Activated naive CD4-positive, alpha-beta T cell treated with anti-CD3 and anti-CD28 coated beads, Interleukin-2, amount 50 U/mL, for 72 hours (primary cell): ENCODE measurements around the gene GNA14. TPM values are rescaled to one million over a fixed set of nuclear protein-coding genes. Genes with fewer than 3 reads are reported as not detected.

Experiments used
- ATAC-seq, 2 donors: fragments of 150-1000 bp; cut with Tn5 transposase; 2 replicates each; pipeline ENCODE4 v1.10.0; 2021; ENCODE audit warnings: mild to moderate bottlenecking in 2 of 2, moderate library complexity in 2 of 2
- DNase-seq, 2 donors: peaks; one replicate each; pipeline ENCODE4 v3.0.0; 2021 to 2022; ENCODE audit warnings: low spot score in 2 of 2
- H3K27ac Mint-ChIP-seq, 2 donors: one replicate each; pipeline ENCODE4 v1.8.0; 2022; ENCODE audit warnings: mild to moderate bottlenecking in 2 of 2, mixed read lengths in 2 of 2
- H3K36me3 Mint-ChIP-seq, 2 donors: one replicate each; pipeline ENCODE4 v1.8.0; 2022; ENCODE audit warnings: mixed read lengths in 2 of 2
- H3K9me3 Mint-ChIP-seq, 2 donors: one replicate each; pipeline ENCODE4 v1.8.0; 2022; ENCODE audit warnings: mixed read lengths in 2 of 2
- total RNA-seq, 2 donors: library from RNA; stranded (reverse); gene quantifications; one replicate each; pipeline ENCODE4 v1.2.3, GENCODE V29; 2022

GNA14 gene
- total RNA-seq, 2 donors from 2014 or later, result 0.25 to 0.59 TPM

DNA sequence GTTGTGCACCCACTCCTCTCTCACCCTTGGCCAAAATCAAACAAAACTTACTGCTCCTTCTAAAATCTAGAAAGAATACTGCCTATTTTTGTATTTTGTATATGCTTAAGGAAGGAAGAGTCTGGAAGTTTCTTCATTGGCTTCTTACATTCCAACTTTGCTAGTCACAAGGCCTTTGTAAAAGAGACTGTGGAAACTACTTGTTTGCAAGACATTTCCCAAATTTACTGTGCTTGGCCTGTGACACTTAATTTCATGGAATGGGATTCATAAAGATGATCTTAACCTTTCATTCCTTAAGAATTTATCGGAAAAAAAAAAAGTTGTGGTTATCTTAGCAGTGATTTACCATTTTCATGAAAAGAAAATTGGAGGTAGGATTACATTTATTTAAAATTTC is 261.9 kb downstream of the GNA14 start:
- ATAC-seq, result no peak
- H3K27ac Mint-ChIP-seq, result no peak overlapping the region
- no peak for DNase-seq
- H3K36me3 Mint-ChIP-seq, result peaks cover 0 to 4% of the 10 kb centered on the region in 2 donors
- H3K9me3 Mint-ChIP-seq, result no peaks in the 10 kb centered on the region

DNA sequence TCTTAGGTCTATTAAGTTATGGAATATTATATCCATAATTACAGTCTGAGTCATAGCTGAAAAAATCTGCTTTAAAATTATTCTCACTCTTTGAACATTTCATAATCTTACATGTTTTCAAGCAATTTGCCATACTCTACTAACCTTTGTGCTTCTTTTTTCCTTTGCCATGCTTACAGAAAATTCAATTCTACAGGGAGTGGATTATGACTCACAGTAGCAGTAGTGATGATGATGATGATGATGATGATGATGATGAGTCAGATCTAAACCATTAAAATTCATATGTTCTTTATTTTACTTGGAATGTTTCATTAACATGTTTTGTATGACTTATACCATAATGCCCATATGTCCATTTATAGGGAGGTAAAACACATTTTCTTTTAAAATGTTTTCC is 263.7 kb downstream of the GNA14 start:
- DNase-seq (no peak), ATAC-seq (peak in 1 of 2 donors; percentile 34)
- Mint-ChIP-seq H3K27ac (no peak overlapping the region), H3K36me3 (no peaks in the 10 kb centered on the region), H3K9me3 (no peaks in the 10 kb centered on the region)

DNA sequence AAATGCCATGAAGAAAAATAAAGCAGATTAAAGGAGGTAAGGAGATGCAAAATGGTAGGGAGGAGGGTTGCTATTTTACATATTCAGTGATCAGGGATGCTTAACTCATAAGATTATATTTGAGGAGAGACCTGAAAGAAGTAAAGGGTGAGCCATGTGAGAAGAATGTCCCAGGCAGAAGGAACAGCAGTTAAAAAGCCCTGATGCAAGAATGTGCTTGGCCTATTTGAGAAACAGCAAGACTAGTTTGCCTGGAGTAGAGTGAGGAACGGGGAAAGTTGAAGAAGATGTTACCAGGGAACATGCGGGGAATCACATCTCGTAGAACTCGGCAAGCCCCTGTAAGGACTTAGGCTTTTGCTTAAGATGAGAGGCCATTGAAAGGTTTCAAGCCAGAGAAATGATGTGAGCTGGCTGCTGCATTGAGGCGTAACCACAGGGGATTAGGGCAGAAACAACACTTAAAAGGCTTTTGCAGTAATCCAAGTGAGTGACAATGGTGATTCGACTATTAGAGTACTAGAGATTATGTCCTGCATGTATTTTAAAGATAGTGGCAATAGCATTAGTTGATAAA is 272.1 kb downstream of the GNA14 start:
- Mint-ChIP-seq H3K27ac (no peak overlapping the region), H3K36me3 (peaks cover 4% of the 10 kb centered on the region in 2 donors), H3K9me3 (peaks cover 2% of the 10 kb centered on the region in 2 donors)
- DNase-seq, result no peak
- ATAC-seq, result no peak

DNA sequence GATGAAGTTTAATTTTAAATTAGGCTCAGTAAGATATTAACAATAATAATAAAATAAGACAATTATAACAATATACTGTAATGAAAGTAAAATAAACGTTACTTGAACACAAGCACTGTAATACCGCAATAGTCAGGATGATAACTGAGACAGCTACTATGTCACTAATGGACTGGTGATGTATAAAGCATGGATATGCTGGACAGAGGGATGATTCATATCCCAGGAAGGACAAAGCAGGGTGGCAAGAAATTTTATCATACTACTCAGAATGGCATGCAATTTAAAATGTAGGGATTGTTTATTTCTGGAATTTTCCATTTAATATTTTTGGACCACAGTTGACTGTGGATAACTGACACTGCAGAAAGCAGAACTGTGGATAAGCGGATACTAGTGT is 273.9 kb downstream of the GNA14 start:
- Mint-ChIP-seq H3K27ac (no peak overlapping the region), H3K9me3 (peaks cover 3 to 7% of the 10 kb centered on the region in 2 donors), H3K36me3 (peaks cover 14 to 16% of the 10 kb centered on the region in 2 donors)
- DNase-seq (no peak), ATAC-seq (no peak)
